Liver (tissue), 9 donors: Measurements from ENCODE around the gene MYO1B. TPM values are rescaled to one million over a fixed set of nuclear protein-coding genes. Genes with fewer than 3 reads are reported as not detected.

Experiments used
- DNase-seq: peaks from one replicate; pipeline ENCODE4 v3.0.0-alpha.2; 2017; ENCODE audit warnings: low spot score
- H3K27ac ChIP-seq, 2 donors: one replicate each; pipeline ENCODE4 v1.7.0; 2013; ENCODE audit warnings: inconsistent platforms in 2 of 2, low read length in 2 of 2, control low read depth in 1 of 2, low read depth in 1 of 2, mild to moderate bottlenecking in 1 of 2
- H3K27me3 ChIP-seq, 4 donors: one replicate each; pipeline versions ENCODE4 v1.6.1 to v1.7.0; 2013; ENCODE audit warnings: low read length in 3 of 4, inconsistent platforms in 1 of 4, mild to moderate bottlenecking in 1 of 4, moderate library complexity in 1 of 4; ENCODE audit not compliant: control insufficient read depth in 4 of 4, insufficient read depth in 4 of 4
- H3K36me3 ChIP-seq, 4 donors: one replicate each; pipeline versions ENCODE4 v1.6.1 to v1.7.0; 2013; ENCODE audit warnings: low read length in 3 of 4, mild to moderate bottlenecking in 3 of 4, low read depth in 1 of 4, moderate library complexity in 1 of 4; ENCODE audit not compliant: control insufficient read depth in 4 of 4, insufficient read depth in 3 of 4
- H3K4me1 ChIP-seq, 4 donors: one replicate each; pipeline versions ENCODE4 v1.6.1 to v1.7.0; 2013; ENCODE audit warnings: low read length in 3 of 4, mild to moderate bottlenecking in 3 of 4, moderate library complexity in 1 of 4; ENCODE audit not compliant: control insufficient read depth in 4 of 4, insufficient read depth in 4 of 4
- H3K4me3 ChIP-seq, 3 donors: one replicate each; pipeline versions ENCODE4 v1.6.1 to v1.7.0; 2013; ENCODE audit warnings: low read length in 3 of 3, control low read depth in 1 of 3, low read depth in 1 of 3, mild to moderate bottlenecking in 1 of 3
- H3K9ac ChIP-seq, 2 donors: one replicate each; pipeline ENCODE4 v1.7.0; 2013; ENCODE audit warnings: low read length in 2 of 2, mild to moderate bottlenecking in 2 of 2, moderate library complexity in 2 of 2, control low read depth in 1 of 2, low read depth in 1 of 2
- H3K9me3 ChIP-seq, 4 donors: one replicate each; pipeline versions ENCODE4 v1.6.1 to v1.7.0; 2013; ENCODE audit warnings: low read length in 3 of 4; ENCODE audit not compliant: control insufficient read depth in 4 of 4
- ATF3 ChIP-seq: IDR thresholded peaks from 2 replicates; pipeline ENCODE4 v1.6.1; 2016; ENCODE audit warnings: antibody characterized with exemption
- CTCF ChIP-seq: fragments of 150-350 bp; IDR thresholded peaks from 2 replicates; pipeline ENCODE4 v1.5.1; 2017; ENCODE audit warnings: improper control_type of control experiment, low read depth, low read length; ENCODE audit not compliant: missing input control
- EGR1 ChIP-seq, 2 donors: IDR thresholded peaks; 2 replicates each; pipeline ENCODE4 v1.6.1; 2016 to 2018; ENCODE audit warnings: antibody characterized with exemption in 2 of 2, low read depth in 2 of 2
- FOXA1 ChIP-seq: IDR thresholded peaks from 2 replicates; pipeline ENCODE4 v1.6.1; 2016; ENCODE audit warnings: antibody characterized with exemption
- FOXA2 ChIP-seq: IDR thresholded peaks from 2 replicates; pipeline ENCODE4 v1.6.1; 2016; ENCODE audit warnings: antibody characterized with exemption
- GABPA ChIP-seq, 2 donors: IDR thresholded peaks in 1 of 2; conservative IDR thresholded peaks in 1 of 2; 2 replicates each; pipeline ENCODE4 v1.6.1; 2016; ENCODE audit warnings: antibody characterized with exemption in 2 of 2, mild to moderate bottlenecking in 1 of 2, moderate library complexity in 1 of 2
- HNF4A ChIP-seq, 2 donors: conservative IDR thresholded peaks; 2 replicates each; pipeline ENCODE4 v1.6.1; 2016; ENCODE audit warnings: antibody characterized with exemption in 2 of 2, mild to moderate bottlenecking in 2 of 2
- HNF4G ChIP-seq: IDR thresholded peaks from 2 replicates; pipeline ENCODE4 v1.6.1; 2016; ENCODE audit warnings: antibody characterized with exemption
- JUND ChIP-seq, 2 donors: IDR thresholded peaks; 2 replicates each; pipeline ENCODE4 v1.6.1; 2016; ENCODE audit warnings: antibody characterized with exemption in 2 of 2
- NR2F2 ChIP-seq: IDR thresholded peaks from 2 replicates; pipeline ENCODE4 v1.6.1; 2016; ENCODE audit warnings: antibody characterized with exemption
- RAD21 ChIP-seq, 2 donors: IDR thresholded peaks; 2 replicates each; pipeline ENCODE4 v1.6.1; 2016; ENCODE audit warnings: antibody characterized with exemption in 2 of 2, mild to moderate bottlenecking in 2 of 2
- REST ChIP-seq: IDR thresholded peaks from 2 replicates; pipeline ENCODE4 v1.6.1; 2016; ENCODE audit warnings: antibody characterized with exemption, mild to moderate bottlenecking
- RXRA ChIP-seq, 2 donors: IDR thresholded peaks; 2 replicates each; pipeline ENCODE4 v1.6.1; 2017 to 2018; ENCODE audit warnings: antibody characterized with exemption in 2 of 2, mild to moderate bottlenecking in 1 of 2
- SP1 ChIP-seq: IDR thresholded peaks from 2 replicates; pipeline ENCODE4 v1.6.1; 2018; ENCODE audit warnings: antibody characterized with exemption, mild to moderate bottlenecking
- TAF1 ChIP-seq: conservative IDR thresholded peaks from 2 replicates; pipeline ENCODE4 v1.6.1; 2016; ENCODE audit warnings: antibody characterized with exemption, mild to moderate bottlenecking
- YY1 ChIP-seq: IDR thresholded peaks from 2 replicates; pipeline ENCODE4 v1.6.1; 2016; ENCODE audit warnings: antibody characterized with exemption, mild to moderate bottlenecking
- ZBTB33 ChIP-seq: IDR thresholded peaks from 2 replicates; pipeline ENCODE4 v1.6.1; 2016; ENCODE audit warnings: antibody characterized with exemption
- WGBS: extraction: QIAGEN DNeasy Blood & Tissue Kit; methylation state at CpG from one replicate; pipeline ENCODE4 v1.1.7; 2013; 5-methylcytosine and 5-hydroxymethylcytosine counted together
- polyA plus RNA-seq, 2 donors: library from polyadenylated mRNA; stranded (reverse) in 1 of 2; unstranded in 1 of 2; fragments of 200-250 nt in 1 of 2; fragments of >200 nt in 1 of 2; fragmentation: Nextera tagmentation in 1 of 2; extraction: Ambion mirVana in 1 of 2; gene quantifications; one replicate each; pipeline versions ENCODE4 v1.2.1 to v1.2.3, GENCODE V29; 2013 to 2015
- total RNA-seq, 2 donors: library from RNA; depleted of rRNA; stranded (reverse); fragments of >200 nt; gene quantifications; one replicate each; pipeline ENCODE4 v1.2.3, GENCODE V29; 2014
- TF ChIP-seq, protein P1 (sequence below): IDR thresholded peaks from 2 replicates; pipeline ENCODE4 v1.6.1; 2016; ENCODE audit warnings: antibody characterized with exemption
- donor health status: healthy.
- donor health status: healthy.
- donor health status: healthy.
- donor health status: healthy.
- donor health status: healthy.

The MYO1B gene
- total and polyA plus RNA-seq, 4 donors: 66.5 to 434 (median 117) TPM

DNA sequence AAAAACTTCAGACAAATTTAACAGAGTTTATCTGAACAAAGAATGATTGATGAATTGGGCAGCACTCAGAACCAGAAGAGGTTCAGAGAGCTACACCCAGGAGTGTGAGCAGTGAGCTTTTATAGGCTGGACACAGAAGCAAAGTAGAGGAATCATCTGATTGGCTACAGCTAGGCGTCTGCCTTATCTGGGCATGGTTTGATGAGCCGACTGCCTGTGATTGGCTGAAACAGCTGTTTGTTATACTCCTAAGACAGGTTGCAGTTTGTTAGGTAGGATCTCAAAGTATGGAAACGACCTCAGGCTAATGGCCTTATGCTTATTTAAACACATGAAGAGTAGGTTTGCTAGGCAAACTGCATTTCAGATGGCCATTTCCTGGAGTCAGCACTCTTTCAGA is 188.9 kb downstream of the MYO1B start:
- no peaks in the 10 kb centered on the region for H3K9me3 ChIP-seq
- no peak overlapping the region for H3K27ac ChIP-seq
- no peak for DNase-seq
- TF ChIP-seq FOXA1: no peak
- TF ChIP-seq HNF4G: no peak
- no peak for TF ChIP-seq EGR1 (IDR thresholded peaks at IDR 0.05; ENCODE audit: low read depth in 2 of 2)
- TF ChIP-seq RXRA (IDR thresholded peaks at IDR 0.05): no peak
- TF ChIP-seq SP1: no peak
- no peak for TF ChIP-seq REST
- TF ChIP-seq RAD21 (IDR thresholded peaks at IDR 0.05): no peak
- no peak for TF ChIP-seq YY1
- no peak for TF ChIP-seq NR2F2
- no peak for TF ChIP-seq HNF4A (conservative IDR thresholded peaks at IDR 0.05)
- no peak for TF ChIP-seq FOXA2
- TF ChIP-seq GABPA (IDR thresholded peaks at IDR 0.05 in 1 of 2, conservative IDR thresholded peaks at IDR 0.05 in 1 of 2): no peak
- WGBS: 80% methylated on average over 3 of the region's 3 CpGs
- H3K4me1 ChIP-seq: no peaks in the 10 kb centered on the region
- no peaks in the 10 kb centered on the region for H3K27me3 ChIP-seq
- H3K9ac ChIP-seq: no peak overlapping the region
- no peak overlapping the region for H3K4me3 ChIP-seq
- no peaks in the 10 kb centered on the region for H3K36me3 ChIP-seq

- H3K36me3 ChIP-seq: no peaks in the 10 kb centered on the region
- TF ChIP-seq REST (no peak), EGR1 (IDR thresholded peaks at IDR 0.05; ENCODE audit: low read depth in 2 of 2) (no peak), ZBTB33 (no peak), RAD21 (IDR thresholded peaks at IDR 0.05) (no peak), CTCF (no peak), GABPA (IDR thresholded peaks at IDR 0.05 in 1 of 2, conservative IDR thresholded peaks at IDR 0.05 in 1 of 2) (no peak), ATF3 (no peak), RXRA (IDR thresholded peaks at IDR 0.05) (no peak), TAF1 (no peak), SP1 (no peak), YY1 (no peak), FOXA1 (no peak), JUND (IDR thresholded peaks at IDR 0.05) (no peak), FOXA2 (no peak), HNF4G (no peak), NR2F2 (no peak), HNF4A (conservative IDR thresholded peaks at IDR 0.05) (no peak)
- TF ChIP-seq, protein P1, sequence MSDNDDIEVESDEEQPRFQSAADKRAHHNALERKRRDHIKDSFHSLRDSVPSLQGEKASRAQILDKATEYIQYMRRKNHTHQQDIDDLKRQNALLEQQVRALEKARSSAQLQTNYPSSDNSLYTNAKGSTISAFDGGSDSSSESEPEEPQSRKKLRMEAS: no peak
- H3K27me3 ChIP-seq: no peaks in the 10 kb centered on the region
- H3K9me3 ChIP-seq: no peaks in the 10 kb centered on the region
- WGBS: 95% methylated on average over 6 of the region's 6 CpGs
- H3K9ac ChIP-seq: no peak overlapping the region
- DNase-seq: no peak
- no peak overlapping the region for H3K4me3 ChIP-seq
- no peaks in the 10 kb centered on the region for H3K4me1 ChIP-seq
- H3K27ac ChIP-seq: no peak overlapping the region
Observed at GRCh38 chr2:191435141-191435540, 189.9 kb downstream of the MYO1B start.
